Left forelimb (tissue), 1 donor: ENCODE results near the gene CLEC2B.

Experiments
- DNase-seq: peaks from one replicate; pipeline ENCODE4 v3.0.0-alpha.2; 2018; ENCODE audit warnings: low spot score

The CLEC2B gene

DNA sequence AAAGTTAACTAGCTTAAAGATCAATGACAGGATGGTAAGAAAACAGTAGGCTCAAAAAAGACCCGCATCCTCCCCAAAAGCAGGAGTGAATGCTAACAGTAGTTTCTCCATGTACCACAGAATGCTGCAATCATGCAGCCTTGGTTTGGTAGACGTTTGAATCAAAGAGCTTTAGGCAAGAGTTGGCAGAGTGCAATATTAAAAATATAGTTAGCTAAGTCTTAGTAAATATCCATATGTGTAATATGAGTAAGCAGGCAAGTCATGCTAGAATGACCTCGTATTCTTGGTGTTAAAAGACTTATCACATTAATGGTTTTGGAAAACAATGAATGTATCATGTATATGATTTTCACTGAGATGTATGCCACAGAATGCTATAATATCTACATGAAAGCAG is 60.6 kb downstream of the CLEC2B start:
- DNase-seq, result no peak

DNA sequence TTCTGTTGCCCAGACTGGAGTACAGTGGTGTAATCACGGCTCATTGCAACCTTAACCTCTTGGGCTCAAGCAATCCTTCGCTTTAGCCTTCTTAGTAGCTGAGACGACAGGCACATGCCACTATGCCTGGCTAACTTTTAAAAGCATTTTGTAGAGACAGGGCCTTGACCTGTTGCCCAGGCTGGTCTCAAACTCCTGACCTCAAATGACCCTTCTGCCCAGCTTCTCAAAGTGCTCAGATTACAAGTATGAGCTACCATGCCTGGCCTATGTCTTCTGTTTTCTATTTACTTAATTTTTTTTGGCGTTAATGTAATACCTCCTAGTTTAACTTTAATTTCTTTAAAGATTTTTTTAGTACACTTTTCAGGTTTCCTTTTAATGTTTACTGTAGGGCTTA is 62.4 kb downstream of the CLEC2B start:
- DNase-seq, result no peak

DNA sequence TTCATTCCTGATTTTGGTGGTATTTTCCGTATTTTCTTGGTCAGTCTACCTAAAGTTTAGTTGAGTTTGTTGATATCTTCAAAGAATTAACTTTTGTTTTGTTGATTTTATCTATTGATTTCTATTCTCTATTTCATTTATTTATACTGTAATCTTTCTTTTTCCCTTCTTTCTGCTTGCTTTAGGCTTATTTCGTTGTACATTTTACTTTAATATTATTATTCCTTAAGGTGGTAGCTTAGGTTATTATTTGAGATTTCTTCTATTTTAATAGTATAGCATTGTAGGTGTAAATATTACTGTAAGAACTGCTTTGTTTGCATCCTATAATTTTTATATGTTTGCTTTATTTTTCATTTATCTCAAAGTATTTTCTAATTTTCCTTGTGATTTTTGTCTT is 63.3 kb downstream of the CLEC2B start:
- no peak for DNase-seq
